Activated naive CD4-positive, alpha-beta T cell treated with anti-CD3 and anti-CD28 coated beads for 36 hours (primary cell): ENCODE results near the gene LETM1. TPM values are rescaled to one million over a fixed set of nuclear protein-coding genes. Genes with fewer than 3 reads are reported as not detected.

Experiments used
- CTCF ChIA-PET: fragments of 350-600 bp; sonication (Branson Sonifier 250); formaldehyde crosslinking; loops from one replicate; lab custom pipeline; 2021; ENCODE audit warnings: antibody characterized with exemption; lab: Charles Lee
- DNase-seq: peaks from one replicate; pipeline ENCODE4 v3.0.0-alpha.2; 2020
- H3K27ac Mint-ChIP-seq: one replicate; pipeline ENCODE4 v1.8.0; 2021; ENCODE audit warnings: mild to moderate bottlenecking, mixed read lengths
- H3K27me3 Mint-ChIP-seq: one replicate; pipeline ENCODE4 v1.8.0; 2021; ENCODE audit warnings: low read depth, mixed read lengths
- H3K36me3 Mint-ChIP-seq: one replicate; pipeline ENCODE4 v1.8.0; 2021; ENCODE audit warnings: low read depth, mixed read lengths
- H3K4me1 Mint-ChIP-seq: one replicate; pipeline ENCODE4 v1.8.0; 2021; ENCODE audit warnings: low read depth, mixed read lengths
- H3K4me3 Mint-ChIP-seq: one replicate; pipeline ENCODE4 v1.8.0; 2021; ENCODE audit warnings: mild to moderate bottlenecking, moderate library complexity, mixed read lengths
- H3K9me3 Mint-ChIP-seq: one replicate; pipeline ENCODE4 v1.8.0; 2021; ENCODE audit warnings: mixed read lengths
- intact Hi-C: fragments of 100-400 bp; cut with micrococcal nuclease; formaldehyde crosslinking; loops from one replicate; pipeline ENCODE4 v1.15.1; 2023
- total RNA-seq, 2 experiments: library from RNA; stranded (reverse); gene quantifications; one replicate each; pipeline ENCODE4 v1.2.3, GENCODE V29; 2021

The LETM1 gene
- total RNA-seq, 2 experiments from 2014 or later: 36.3 to 40.5 TPM

DNA sequence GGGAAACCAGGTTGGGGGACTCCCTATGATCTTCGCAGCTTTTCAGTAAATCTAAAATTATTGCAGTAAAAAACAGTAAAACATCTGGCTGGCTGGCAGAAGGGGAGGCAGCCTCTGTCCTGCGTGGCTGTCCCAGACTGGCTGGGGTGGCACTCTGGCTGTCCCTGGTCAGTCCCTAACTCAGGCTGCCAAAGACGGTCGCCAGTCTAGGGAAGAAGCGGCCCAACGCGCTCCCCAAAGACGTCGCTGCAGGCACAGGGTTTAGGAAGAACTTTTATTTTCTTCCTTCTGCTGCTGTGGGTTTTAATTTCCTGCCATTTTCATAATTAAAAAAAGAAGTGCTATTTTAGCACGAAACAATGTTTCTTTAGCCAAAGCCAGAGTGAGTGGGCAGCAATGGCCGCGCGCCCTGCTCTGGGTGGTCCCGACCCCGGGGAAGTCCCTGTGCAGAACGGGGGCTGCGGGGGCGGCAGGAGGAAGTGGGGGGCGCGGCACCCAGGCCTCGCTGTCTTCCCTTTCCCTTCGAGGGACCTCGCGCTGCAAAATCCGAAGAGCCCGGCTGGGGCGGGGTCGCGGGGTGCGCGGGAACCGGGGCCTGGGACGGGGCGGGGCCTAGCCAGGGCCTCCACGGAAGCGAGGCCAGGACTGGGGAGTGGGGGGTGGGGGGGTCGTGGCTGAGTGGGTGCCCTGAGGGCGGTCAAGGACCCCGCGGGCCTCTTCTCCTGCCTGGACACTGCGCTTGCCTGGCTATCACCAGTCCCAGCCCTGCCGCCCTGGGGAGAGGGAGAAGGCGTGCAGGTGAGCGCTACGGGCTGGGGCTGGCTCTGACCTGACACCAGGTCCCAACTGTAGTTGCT, 6.3 kb upstream of the LETM1 start:
- intact Hi-C loops: no loop called here
- DNase-seq: no peak
- Mint-ChIP-seq H3K36me3 (no peaks in the 10 kb centered on the region), H3K27ac (no peak overlapping the region), H3K9me3 (no peaks in the 10 kb centered on the region), H3K4me1 (peaks cover 23% of the 10 kb centered on the region), H3K4me3 (peak overlapping the region; percentile 58), H3K27me3 (no peaks in the 10 kb centered on the region)
- CTCF ChIA-PET: interaction anchor here (1.1 to 1.2 kb wide), 2 partner anchors 37 to 41 kb away, joined by 4 to 11 read pairs; no protein-coding TSS in a partner anchor

GRCh38 chr4:1859389-1859753, 3.4 kb upstream of the LETM1 start:
- Mint-ChIP-seq H3K36me3 (peaks cover 4% of the 10 kb centered on the region), H3K27ac (no peak overlapping the region), H3K4me3 (no peak overlapping the region), H3K27me3 (no peaks in the 10 kb centered on the region), H3K4me1 (peaks cover 35% of the 10 kb centered on the region), H3K9me3 (no peaks in the 10 kb centered on the region)
- CTCF ChIA-PET: interaction anchor here (1.1 kb wide), 1 partner anchor 40 kb away, joined by 4 read pairs; no protein-coding TSS in a partner anchor
- intact Hi-C loops: loop anchor here (5.0 kb wide), 2 partner anchors 558 to 612 kb away; partner anchors contain the start of genes CFAP99, CTBP1 and ZFYVE28
- no peak for DNase-seq

GRCh38 chr4:1857931-1858330, 2.0 kb upstream of the LETM1 start:
- Mint-ChIP-seq H3K9me3 (no peaks in the 10 kb centered on the region), H3K4me3 (no peak overlapping the region), H3K4me1 (peaks cover 35% of the 10 kb centered on the region), H3K27ac (no peak overlapping the region), H3K36me3 (peaks cover 4% of the 10 kb centered on the region), H3K27me3 (no peaks in the 10 kb centered on the region)
- CTCF ChIA-PET: interaction anchor here (4.5 kb wide), 1 partner anchor 41 kb away, joined by 27 read pairs; no protein-coding TSS in a partner anchor
- no peak for DNase-seq
- intact Hi-C loops: loop anchor here (5.0 kb wide), 2 partner anchors 559 to 611 kb away; partner anchors contain the start of genes CFAP99, CTBP1 and ZFYVE28

GRCh38 chr4:1856943-1857699, 1.2 kb upstream of the LETM1 start:
- Mint-ChIP-seq H3K27ac (no peak overlapping the region), H3K4me3 (peak overlapping the region; percentile 74), H3K36me3 (peaks cover 4% of the 10 kb centered on the region), H3K27me3 (no peaks in the 10 kb centered on the region), H3K4me1 (peaks cover 36% of the 10 kb centered on the region), H3K9me3 (no peaks in the 10 kb centered on the region)
- DNase-seq: no peak
- CTCF ChIA-PET: interaction anchor here (4.5 kb wide), 1 partner anchor 42 kb away, joined by 27 read pairs; no protein-coding TSS in a partner anchor
- intact Hi-C loops: loop anchor here (1.0 to 5.0 kb wide), 6 partner anchors 13 to 610 kb away; partner anchors contain the start of genes CFAP99, CTBP1, SLBP and ZFYVE28

DNA sequence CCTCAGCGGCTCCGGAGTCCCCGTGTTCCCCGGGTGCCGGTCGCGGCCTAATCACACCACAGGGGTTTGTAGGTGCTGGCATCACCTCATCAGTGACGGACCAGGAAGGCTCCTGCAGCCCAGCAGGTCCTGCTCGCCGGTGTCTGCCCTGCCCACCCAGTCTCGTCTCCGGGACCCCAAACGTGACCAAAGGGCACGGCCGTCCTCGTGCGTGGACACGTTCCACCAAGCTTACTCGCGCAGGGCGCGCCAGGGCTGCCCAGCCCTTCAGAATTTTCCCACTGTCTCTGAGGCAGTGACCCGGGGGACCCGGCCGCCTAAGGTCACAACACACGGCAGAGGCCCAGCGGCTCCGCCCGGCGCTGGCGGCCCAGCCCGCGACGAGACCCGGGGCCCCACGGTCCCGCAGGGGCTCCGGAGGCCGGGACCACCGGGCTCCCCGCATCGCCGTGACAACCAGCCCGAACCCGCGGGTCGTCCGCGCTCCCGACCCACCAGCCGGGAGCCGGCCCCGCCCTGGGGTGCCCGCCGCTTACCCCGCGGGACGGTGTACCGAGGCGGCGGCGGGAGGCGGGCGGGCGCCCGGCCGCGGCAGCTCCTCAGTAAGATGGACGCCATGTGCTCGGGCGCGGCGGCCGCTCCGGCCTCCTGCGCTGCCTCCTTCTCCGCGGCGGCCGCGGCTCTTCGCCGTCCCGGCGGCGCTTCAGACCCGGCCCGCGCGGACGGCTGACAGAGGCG, 454 bp downstream of the LETM1 start:
- H3K27ac Mint-ChIP-seq: no peak overlapping the region
- peak overlapping the region; percentile 79 for H3K4me3 Mint-ChIP-seq
- H3K4me1 Mint-ChIP-seq: peaks cover 43% of the 10 kb centered on the region
- intact Hi-C loops: loop anchor here (1.0 to 5.0 kb wide), 6 partner anchors 15 to 608 kb away; partner anchors contain the start of genes CFAP99, CTBP1, SLBP and ZFYVE28
- H3K9me3 Mint-ChIP-seq: no peaks in the 10 kb centered on the region
- H3K36me3 Mint-ChIP-seq: peaks cover 8% of the 10 kb centered on the region
- H3K27me3 Mint-ChIP-seq: no peaks in the 10 kb centered on the region
- peak; percentile 20 for DNase-seq
- CTCF ChIA-PET: interaction anchor here (0.6 to 4.5 kb wide), 7 partner anchors 43 to 500 kb away, joined by 3 to 27 read pairs (median 4); no protein-coding TSS in a partner anchor

GRCh38 chr4:1854752-1855151, 1.2 kb downstream of the LETM1 start:
- Mint-ChIP-seq H3K4me1 (peaks cover 47% of the 10 kb centered on the region), H3K36me3 (peaks cover 8% of the 10 kb centered on the region), H3K27ac (no peak overlapping the region), H3K9me3 (no peaks in the 10 kb centered on the region), H3K27me3 (no peaks in the 10 kb centered on the region), H3K4me3 (peak overlapping the region; percentile 79)
- no peak for DNase-seq
- CTCF ChIA-PET: interaction anchor here (0.6 to 4.5 kb wide), 7 partner anchors 44 to 499 kb away, joined by 3 to 27 read pairs (median 4); no protein-coding TSS in a partner anchor
- intact Hi-C loops: loop anchor here (5.0 kb wide), 2 partner anchors 563 to 607 kb away; partner anchors contain the start of genes CFAP99, CTBP1 and ZFYVE28

DNA sequence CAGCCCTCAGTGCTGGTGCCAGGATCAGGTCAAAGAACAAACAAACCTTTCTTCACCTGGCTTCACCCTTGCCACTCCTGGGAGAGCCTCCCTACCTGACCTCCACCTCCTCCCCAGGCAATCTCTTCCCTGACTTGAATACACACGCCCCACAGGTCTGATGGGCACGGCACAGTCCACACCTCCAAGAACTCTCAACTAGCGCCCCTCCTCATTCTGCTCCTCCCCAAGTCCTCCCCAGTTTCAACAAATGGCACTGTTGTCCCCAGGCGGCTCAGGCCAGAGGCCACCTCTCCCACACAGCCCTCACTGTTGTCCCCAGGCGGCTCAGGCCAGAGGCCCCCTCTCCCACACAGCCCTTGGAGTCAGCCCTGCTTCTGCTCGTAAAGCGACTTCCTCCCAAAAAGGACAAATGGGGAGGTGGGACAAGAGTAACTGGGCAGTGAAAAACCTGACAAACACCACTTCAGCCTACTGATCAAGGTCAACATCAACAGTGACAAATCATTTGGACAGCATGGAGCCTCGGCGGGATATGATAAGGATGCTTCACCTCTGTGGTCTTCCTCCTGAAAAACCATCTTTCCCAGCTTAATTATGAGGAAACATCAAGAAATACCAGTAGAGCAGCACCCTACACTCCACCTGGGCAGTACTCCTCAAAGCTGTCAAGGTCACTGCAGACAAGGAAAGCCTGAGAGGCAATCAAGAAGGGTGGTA, 2.9 kb downstream of the LETM1 start:
- Mint-ChIP-seq H3K4me1 (peaks cover 47% of the 10 kb centered on the region), H3K27ac (no peak overlapping the region), H3K27me3 (no peaks in the 10 kb centered on the region), H3K36me3 (peaks cover 11% of the 10 kb centered on the region), H3K4me3 (no peak overlapping the region), H3K9me3 (no peaks in the 10 kb centered on the region)
- CTCF ChIA-PET: interaction anchor here (1.4 kb wide), 1 partner anchor 46 kb away, joined by 9 read pairs; no protein-coding TSS in a partner anchor
- DNase-seq: no peak
- intact Hi-C loops: no loop called here

DNA sequence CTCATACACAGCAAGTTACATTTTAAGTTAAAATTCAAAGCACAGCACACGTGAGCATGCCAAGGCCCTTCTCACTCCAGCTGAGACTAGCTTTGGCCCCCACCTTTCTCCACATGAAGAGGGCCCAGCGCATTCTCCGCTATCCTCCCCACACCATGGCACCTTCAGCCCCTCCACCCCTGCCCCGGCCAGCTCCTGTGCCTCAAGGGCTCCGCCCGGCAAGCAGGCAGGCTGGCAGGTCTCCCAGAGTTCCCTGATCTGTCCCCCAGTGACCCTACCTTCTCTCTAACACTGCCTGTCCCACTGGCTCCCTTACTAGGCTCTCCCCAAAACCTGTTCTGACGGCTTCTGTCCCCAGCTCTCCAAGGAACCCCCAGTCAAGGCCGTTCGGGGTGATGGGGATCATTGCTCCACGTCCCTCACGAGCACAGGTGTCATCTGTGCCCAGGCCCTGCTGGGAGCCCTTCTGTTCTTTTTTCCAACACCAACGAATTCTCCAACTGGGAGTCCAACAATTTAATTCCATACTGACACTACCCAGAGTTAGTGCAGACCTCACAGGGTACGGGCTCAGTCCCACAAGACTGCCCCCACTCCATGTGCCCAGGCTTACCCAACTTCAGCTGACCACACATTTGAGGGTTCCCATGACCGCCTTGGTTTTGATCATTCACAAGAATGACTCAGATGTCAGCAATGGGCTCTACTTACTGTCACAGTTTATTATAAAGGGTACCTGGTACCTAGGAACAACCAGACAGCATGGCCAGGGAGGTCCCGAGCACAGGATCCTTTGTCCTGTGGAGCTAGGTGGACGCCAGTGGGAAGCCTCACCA, 4.2 kb downstream of the LETM1 start:
- no peak for DNase-seq
- Mint-ChIP-seq H3K27me3 (no peaks in the 10 kb centered on the region), H3K36me3 (peaks cover 18% of the 10 kb centered on the region), H3K4me1 (peaks cover 38% of the 10 kb centered on the region), H3K4me3 (no peak overlapping the region), H3K9me3 (no peaks in the 10 kb centered on the region), H3K27ac (no peak overlapping the region)
- CTCF ChIA-PET: interaction anchor here (0.5 to 3.2 kb wide), 3 partner anchors 48 to 66 kb away, joined by 3 to 11 read pairs (median 9); no protein-coding TSS in a partner anchor
- intact Hi-C loops: no loop called here

DNA sequence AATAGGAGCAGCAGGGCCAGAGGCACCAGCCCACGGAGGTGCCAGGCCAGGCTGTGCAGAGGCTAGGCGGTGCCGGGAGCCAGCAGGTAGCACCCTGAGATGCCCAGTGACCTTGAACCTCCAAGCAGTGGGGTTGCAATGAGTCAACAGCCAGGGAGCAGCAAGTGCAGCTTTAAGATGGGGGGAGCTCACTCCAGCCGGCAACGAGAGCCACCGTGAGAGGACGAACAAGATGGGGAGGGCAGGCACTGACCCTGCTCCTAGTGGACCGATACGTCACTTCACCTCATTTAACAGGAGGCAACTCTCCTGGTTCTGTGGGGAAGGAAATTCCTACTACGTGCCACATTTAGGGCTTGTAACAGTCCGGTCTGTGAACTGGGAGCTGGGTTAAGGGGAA, 4.8 kb downstream of the LETM1 start:
- intact Hi-C loops: no loop called here
- Mint-ChIP-seq H3K4me3 (no peak overlapping the region), H3K27me3 (no peaks in the 10 kb centered on the region), H3K36me3 (peaks cover 23% of the 10 kb centered on the region), H3K27ac (no peak overlapping the region), H3K4me1 (peaks cover 37% of the 10 kb centered on the region), H3K9me3 (no peaks in the 10 kb centered on the region)
- CTCF ChIA-PET: interaction anchor here (3.2 kb wide), 1 partner anchor 48 kb away, joined by 11 read pairs; no protein-coding TSS in a partner anchor
- no peak for DNase-seq

GRCh38 chr4:1850276-1850675, 5.7 kb downstream of the LETM1 start:
- no peaks in the 10 kb centered on the region for H3K9me3 Mint-ChIP-seq
- H3K4me3 Mint-ChIP-seq: no peak overlapping the region
- no peaks in the 10 kb centered on the region for H3K27me3 Mint-ChIP-seq
- no peak for DNase-seq
- H3K4me1 Mint-ChIP-seq: peaks cover 37% of the 10 kb centered on the region
- intact Hi-C loops: no loop called here
- CTCF ChIA-PET: interaction anchor here (0.6 to 3.2 kb wide), 2 partner anchors 49 to 290 kb away, joined by 3 to 11 read pairs; no protein-coding TSS in a partner anchor
- H3K27ac Mint-ChIP-seq: no peak overlapping the region
- peaks cover 25% of the 10 kb centered on the region for H3K36me3 Mint-ChIP-seq
